Panc1 (cell line): ENCODE data around the gene PRPF40B. TPM values are rescaled to one million over a fixed set of nuclear protein-coding genes. Genes with fewer than 3 reads are reported as not detected.

ENCODE experiments used
- ATAC-seq: fragments of 200-7000 bp; cut with Tn5 transposase; 2 replicates; pipeline ENCODE4 v1.9.1; 2020; ENCODE audit warnings: mild to moderate bottlenecking, moderate library complexity
- BruUV-seq: library from RNA; stranded (reverse); fragments of 400-500 nt; replicated peaks from 2 replicates; lab custom pipeline; 2021; lab: Mats Ljungman, UMichigan
- CTCF ChIA-PET: fragments of 300-600 bp; sonication (Branson Sonifier 250); formaldehyde crosslinking; loops from one replicate; lab custom pipeline; 2022; ENCODE audit warnings: antibody characterized with exemption; lab: Charles Lee
- POLR2A ChIA-PET: fragments of 300-600 bp; sonication (Branson Sonifier 250); formaldehyde crosslinking; loops from one replicate; lab custom pipeline; 2022; ENCODE audit warnings: antibody characterized with exemption; lab: Charles Lee
- DNase-seq: peaks from one replicate; pipeline ENCODE4 v3.0.0-alpha.2; 2010; ENCODE audit warnings: low read depth, low spot score
- H3K27ac ChIP-seq: 2 replicates; pipeline ENCODE4 v1.5.1; 2011; ENCODE audit warnings: mild to moderate bottlenecking, low read length, inconsistent platforms
- H3K27me3 ChIP-seq: fragments of 200-500 bp; sonication (Bioruptor generic); 2 replicates; pipeline ENCODE4 v1.6.0; 2014; ENCODE audit warnings: low read length, inconsistent platforms; ENCODE audit not compliant: control insufficient read depth, insufficient read depth
- H3K36me3 ChIP-seq: fragments of 200-500 bp; sonication (Bioruptor generic); 2 replicates; pipeline ENCODE4 v1.5.1; 2014; ENCODE audit warnings: inconsistent platforms, mild to moderate bottlenecking, low read length, moderate library complexity; ENCODE audit not compliant: control insufficient read depth, insufficient read depth
- H3K4me1 ChIP-seq: 2 replicates; pipeline ENCODE4 v1.5.1; 2011; ENCODE audit warnings: inconsistent platforms, mild to moderate bottlenecking, low read length, moderate library complexity; ENCODE audit not compliant: control insufficient read depth, insufficient read depth
- H3K4me3 ChIP-seq, 2 experiments: 2 replicates each; pipeline ENCODE4 v1.5.1; 2011 to 2012; ENCODE audit warnings: low read depth in 2 of 2, low read length in 2 of 2, mild to moderate bottlenecking in 2 of 2, inconsistent platforms in 1 of 2, moderate library complexity in 1 of 2
- H3K9me3 ChIP-seq: fragments of 200-500 bp; sonication (Bioruptor generic); 2 replicates; pipeline ENCODE4 v1.5.1; 2014; ENCODE audit warnings: low read depth, mild to moderate bottlenecking, inconsistent platforms, low read length, moderate library complexity; ENCODE audit not compliant: control insufficient read depth, insufficient read depth
- CTCF ChIP-seq: fragments of 450-650 bp; IDR thresholded peaks from 2 replicates; pipeline ENCODE4 v1.5.1; 2017; ENCODE audit warnings: mild to moderate bottlenecking
- POLR2AphosphoS5 ChIP-seq: IDR thresholded peaks from 2 replicates; pipeline ENCODE4 v1.6.1; 2012; ENCODE audit warnings: mild to moderate bottlenecking, low read depth, low read length, moderate library complexity
- REST ChIP-seq, 2 experiments: IDR thresholded peaks; 2 replicates each; pipeline ENCODE4 v1.6.1; 2011 to 2012; ENCODE audit warnings: low read depth in 2 of 2, control low read depth in 1 of 2, low read length in 1 of 2, mild to moderate bottlenecking in 1 of 2, moderate library complexity in 1 of 2; ENCODE audit not compliant: insufficient read depth in 1 of 2
- SIN3A ChIP-seq: IDR thresholded peaks from 2 replicates; pipeline ENCODE4 v1.6.1; 2012; ENCODE audit warnings: low read depth, mild to moderate bottlenecking, low read length, moderate library complexity, borderline replicate concordance; ENCODE audit not compliant: insufficient read depth
- TCF7L2 ChIP-seq: IDR thresholded peaks from 2 replicates; pipeline ENCODE4 v1.6.1; 2011; ENCODE audit warnings: mild to moderate bottlenecking, low read depth, low read length, inconsistent platforms
- in situ Hi-C: cut with HindIII; loops from 2 replicates; pipeline ENCODE4 v1.10.0; 2016; ENCODE audit warnings: low sequenced_read_pairs, low pct_unique_long_range_greater_than_20kb
- intact Hi-C: fragments of 100-400 bp; cut with micrococcal nuclease; formaldehyde crosslinking; loops from one replicate; pipeline ENCODE4 v1.10.0; 2022; ENCODE audit not compliant: unreplicated experiment
- total RNA-seq: library from RNA; stranded (reverse); gene quantifications from one replicate; pipeline ENCODE4 v1.2.1, GENCODE V29; 2021; ENCODE audit not compliant: unreplicated experiment

Gene PRPF40B
- total RNA-seq, 1 experiment from 2014 or later, result 26.3 TPM

- intact Hi-C loops, result no loop called here
Observed at GRCh38 chr12:49582201-49582600, 41.2 kb upstream of the PRPF40B start.

GRCh38 chr12:49582850-49583249 lies 40.5 kb upstream of the PRPF40B start:
- H3K27ac ChIP-seq, result no peak overlapping the region
- ChIA-PET POLR2A (interaction anchor here (0.6 kb wide), 1 partner anchor 165 kb away, joined by 3 read pairs; no protein-coding TSS in a partner anchor), CTCF (no interaction called here)
- intact Hi-C loops (no loop called here), in situ Hi-C loops (no loop called here)
- H3K27me3 ChIP-seq, result no peaks in the 10 kb centered on the region
- TF ChIP-seq REST (IDR thresholded peaks at IDR 0.05; ENCODE audit: insufficient read depth in 1 of 2, low read depth in 2 of 2, low read length in 1 of 2), result no peak
- no peak for TF ChIP-seq SIN3A
- no peak for TF ChIP-seq TCF7L2
- no peak for TF ChIP-seq POLR2AphosphoS5
- no peak for TF ChIP-seq CTCF
- BruUV-seq, result no TSS peak
- H3K36me3 ChIP-seq, result no peaks in the 10 kb centered on the region
- ATAC-seq, result no peak
- H3K9me3 ChIP-seq, result no peaks in the 10 kb centered on the region
- DNase-seq, result no peak
- H3K4me1 ChIP-seq, result no peaks in the 10 kb centered on the region
- no peak overlapping the region for H3K4me3 ChIP-seq

More at GRCh38 chr12:49582201-49582600, 41.2 kb upstream of the PRPF40B start:
- Histone ChIP-seq H3K4me3 (no peak overlapping the region), H3K36me3 (no peaks in the 10 kb centered on the region), H3K9me3 (no peaks in the 10 kb centered on the region), H3K4me1 (no peaks in the 10 kb centered on the region), H3K27ac (no peak overlapping the region), H3K27me3 (no peaks in the 10 kb centered on the region)
- in situ Hi-C loops, result no loop called here
- TF ChIP-seq SIN3A, result no peak
- ChIA-PET CTCF (no interaction called here), POLR2A (interaction anchor here (0.7 kb wide), 1 partner anchor 254 kb away, joined by 4 read pairs; no protein-coding TSS in a partner anchor)
- ATAC-seq (no peak), DNase-seq (no peak)
- BruUV-seq, result no TSS peak

- CTCF ChIA-PET, result no interaction called here
- intact Hi-C loops (no loop called here), in situ Hi-C loops (no loop called here)
- POLR2A ChIA-PET, result interaction anchor here (0.6 kb wide), 1 partner anchor 164 kb away, joined by 3 read pairs; no protein-coding TSS in a partner anchor
- Histone ChIP-seq H3K4me1 (no peaks in the 10 kb centered on the region), H3K36me3 (no peaks in the 10 kb centered on the region), H3K9me3 (no peaks in the 10 kb centered on the region), H3K4me3 (no peak overlapping the region), H3K27ac (no peak overlapping the region), H3K27me3 (no peaks in the 10 kb centered on the region)
- ATAC-seq (no peak), DNase-seq (no peak)
- no peak for TF ChIP-seq POLR2AphosphoS5
- no peak for TF ChIP-seq REST (IDR thresholded peaks at IDR 0.05; ENCODE audit: insufficient read depth in 1 of 2, low read depth in 2 of 2, low read length in 1 of 2)
- no peak for TF ChIP-seq SIN3A
- TF ChIP-seq TCF7L2, result no peak
- TF ChIP-seq CTCF, result no peak
- BruUV-seq, result no TSS peak
Observed at GRCh38 chr12:49583366-49584094, 39.8 kb upstream of the PRPF40B start.
